CD4-positive, alpha-beta T cell treated with Interleukin-15 for 4 hours (primary cell): Measurements from ENCODE around the gene GNL2.
"Not testable (repeated sequence)": the region's sequence is repeated elsewhere in the genome, so short reads cannot be mapped to it uniquely, and the experiment has no call there.

Experiments
- DNase-seq: peaks from one replicate; pipeline ENCODE4 v3.0.0-alpha.2; 2020; ENCODE audit warnings: low spot score

The GNL2 gene

GRCh38 chr1:37559080-37559479 is 36.7 kb downstream of the GNL2 start:
- DNase-seq, result no peak

GRCh38 chr1:37558411-37558810 is 37.3 kb downstream of the GNL2 start:
- DNase-seq, result no peak

- DNase-seq, result no peak
Measured at GRCh38 chr1:37557402-37557801, 38.3 kb downstream of the GNL2 start.

- no peak for DNase-seq
Measured at GRCh38 chr1:37556712-37557196, 39.0 kb downstream of the GNL2 start, which contains the start of gene DNALI1. Gene DNALI1 (plus strand): TSS chr1:37556940. CDS start chr1:37556995, 55 bp downstream.

GRCh38 chr1:37553927-37554808 is 41.6 kb downstream of the GNL2 start, which contains the start of gene SNIP1:
Gene SNIP1 (minus strand): TSS chr1:37554293. CDS start chr1:37554229, 64 bp downstream.
- peak; percentile 92 for DNase-seq

- no peak for DNase-seq
Measured at GRCh38 chr1:37553598-37553926, 42.2 kb downstream of the GNL2 start.

- no peak for DNase-seq
Measured at GRCh38 chr1:37549341-37549740, 46.4 kb downstream of the GNL2 start.

GRCh38 chr1:37545019-37545418 is 50.7 kb downstream of the GNL2 start:
- no peak for DNase-seq

GRCh38 chr1:37544530-37544929 is 51.2 kb downstream of the GNL2 start:
- no peak for DNase-seq

- DNase-seq, result no peak
Measured at GRCh38 chr1:37540036-37540785, 55.5 kb downstream of the GNL2 start.

- DNase-seq, result not testable (repeated sequence)
Measured at GRCh38 chr1:37539154-37539553, 56.6 kb downstream of the GNL2 start.

- no peak for DNase-seq
Measured at GRCh38 chr1:37537378-37537777, 58.4 kb downstream of the GNL2 start.

- DNase-seq, result no peak
Measured at GRCh38 chr1:37533317-37534093, 62.2 kb downstream of the GNL2 start.

GRCh38 chr1:37532418-37533156 is 63.1 kb downstream of the GNL2 start:
- DNase-seq, result not testable (repeated sequence)

- not testable (repeated sequence) for DNase-seq
Measured at GRCh38 chr1:37529888-37530287, 65.8 kb downstream of the GNL2 start.

- no peak for DNase-seq
Measured at GRCh38 chr1:37519613-37520012, 76.1 kb downstream of the GNL2 start.

- peak; percentile 57 for DNase-seq
Measured at GRCh38 chr1:37518929-37519328, 76.8 kb downstream of the GNL2 start.

GRCh38 chr1:37518241-37518640 is 77.5 kb downstream of the GNL2 start:
- not testable (repeated sequence) for DNase-seq

GRCh38 chr1:37517569-37517968 is 78.2 kb downstream of the GNL2 start:
- DNase-seq, result no peak
